DMS114 treated with DMSO at 0.1 percent for 48 hours (cell line): ENCODE results near the gene ADD1.
"Not testable (repeated sequence)": the region's sequence is repeated elsewhere in the genome, so short reads cannot be mapped to it uniquely, and the experiment has no call there.

Source experiments
- DNase-seq: peaks from one replicate; lab custom pipeline; 2025; ENCODE audit not compliant: unreplicated experiment; lab: John Stamatoyannopoulos, UW

Gene ADD1

GRCh38 chr4:2932321-2932950 lies 88.8 kb downstream of the ADD1 start:
- DNase-seq = no peak

GRCh38 chr4:2932951-2933565 lies 89.4 kb downstream of the ADD1 start:
- DNase-seq = no peak

GRCh38 chr4:2933566-2934076 lies 90.0 kb downstream of the ADD1 start:
- no peak for DNase-seq

- DNase-seq = no peak
Measured at GRCh38 chr4:2934077-2934812, 90.6 kb downstream of the ADD1 start.

GRCh38 chr4:2934813-2935761 lies 91.4 kb downstream of the ADD1 start:
- peak; percentile 73 for DNase-seq

GRCh38 chr4:2935762-2936743 lies 92.4 kb downstream of the ADD1 start:
- no peak for DNase-seq

- no peak for DNase-seq
Measured at GRCh38 chr4:2936773-2937145, 93.1 kb downstream of the ADD1 start.

GRCh38 chr4:2937146-2937857 lies 93.7 kb downstream of the ADD1 start:
- no peak for DNase-seq

- DNase-seq = no peak
Measured at GRCh38 chr4:2937986-2938385, 94.3 kb downstream of the ADD1 start.

- not testable (repeated sequence) for DNase-seq
Measured at GRCh38 chr4:2938411-2938810, 94.8 kb downstream of the ADD1 start.

GRCh38 chr4:2938906-2939305 lies 95.3 kb downstream of the ADD1 start:
- DNase-seq = no peak

GRCh38 chr4:2939383-2940243 lies 96.0 kb downstream of the ADD1 start:
- DNase-seq = no peak

GRCh38 chr4:2940267-2941137 lies 96.9 kb downstream of the ADD1 start:
- no peak for DNase-seq

GRCh38 chr4:2941138-2942036 lies 97.7 kb downstream of the ADD1 start:
- DNase-seq = no peak

- no peak for DNase-seq
Measured at GRCh38 chr4:2942037-2942531, 98.4 kb downstream of the ADD1 start.
